ENCODE measurements around the gene DCTN1. TPM values are rescaled to one million over a fixed set of nuclear protein-coding genes. Genes with fewer than 3 reads are reported as not detected.

Gene DCTN1
- total RNA-seq, 1 donor from 2014 or later: 832 TPM

DNA sequence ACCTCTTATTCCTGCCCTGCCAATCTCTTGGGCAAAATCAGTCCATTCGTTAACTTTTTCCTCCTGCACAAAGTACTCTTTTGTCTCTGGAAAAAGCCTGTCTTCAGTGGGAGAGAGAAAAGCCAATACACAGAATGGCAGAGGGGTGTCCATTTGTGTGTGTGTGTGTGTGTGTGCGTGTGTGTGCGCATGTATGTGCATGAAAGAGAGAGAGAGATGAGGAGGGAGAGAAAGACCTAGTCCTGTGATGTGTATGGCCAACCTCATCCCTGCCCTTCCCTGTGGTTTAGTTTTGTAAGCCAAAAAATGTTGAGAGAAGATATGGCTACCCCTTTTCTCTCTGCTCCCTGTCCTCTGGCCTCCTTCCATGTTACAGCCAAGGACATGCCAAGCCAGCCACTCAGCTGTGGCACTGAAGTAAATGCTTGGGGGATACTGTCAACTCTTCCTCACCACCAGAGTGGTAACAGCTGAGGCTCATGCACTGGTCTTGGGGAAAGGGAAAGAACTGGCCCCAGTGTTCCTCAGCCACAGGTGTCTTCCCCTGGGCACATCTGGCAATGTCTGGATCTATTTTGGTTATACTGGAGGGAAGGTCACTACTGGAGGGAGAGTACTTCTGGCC is 47.4 kb downstream of the DCTN1 start:
- Mint-ChIP-seq H3K36me3 (ENCODE audit: unreplicated experiment) (no peaks in the 10 kb centered on the region), H3K4me3 (ENCODE audit: unreplicated experiment) (no peak overlapping the region), H3K4me1 (ENCODE audit: low read depth, unreplicated experiment) (no peaks in the 10 kb centered on the region), H3K9me3 (ENCODE audit: unreplicated experiment) (no peaks in the 10 kb centered on the region), H3K27ac (ENCODE audit: unreplicated experiment) (no peak overlapping the region), H3K27me3 (ENCODE audit: unreplicated experiment) (no peaks in the 10 kb centered on the region)
- TF ChIP-seq CTCF (IDR thresholded peaks at IDR 0.05; ENCODE audit: partially characterized antibody, unreplicated experiment): no peak
- DNase-seq: no peak

- TF ChIP-seq CTCF (IDR thresholded peaks at IDR 0.05; ENCODE audit: partially characterized antibody, unreplicated experiment): no peak
- no peak for DNase-seq
- H3K27ac Mint-ChIP-seq (ENCODE audit: unreplicated experiment): no peak overlapping the region
Observed at GRCh38 chr2:74328573-74328972, 51.5 kb downstream of the DCTN1 start.

DNA sequence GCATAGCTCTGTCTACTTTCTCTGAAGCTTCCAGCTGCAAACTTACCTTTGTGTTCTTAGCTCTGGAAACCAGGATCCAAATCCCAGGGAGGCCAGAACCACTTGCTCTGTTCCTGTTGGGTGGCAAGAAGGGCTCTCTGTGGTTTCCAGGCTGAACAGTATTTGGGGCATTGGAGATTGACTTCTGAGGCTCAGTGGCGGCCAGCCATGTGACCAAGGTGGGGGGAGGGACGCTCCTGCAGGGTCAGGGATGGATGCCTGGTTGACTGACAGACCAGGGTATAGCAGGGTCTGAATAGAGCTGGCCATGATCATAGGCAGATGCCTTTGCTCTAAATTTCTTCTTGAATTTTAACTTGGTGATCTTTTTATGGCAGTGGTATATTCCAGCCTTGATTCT is 52.0 kb downstream of the DCTN1 start:
- DNase-seq: no peak
- peaks cover 5% of the 10 kb centered on the region for H3K4me1 Mint-ChIP-seq (ENCODE audit: low read depth, unreplicated experiment)
- no peak overlapping the region for H3K4me3 Mint-ChIP-seq (ENCODE audit: unreplicated experiment)
- H3K36me3 Mint-ChIP-seq (ENCODE audit: unreplicated experiment): no peaks in the 10 kb centered on the region
- H3K27me3 Mint-ChIP-seq (ENCODE audit: unreplicated experiment): no peaks in the 10 kb centered on the region
- no peak for TF ChIP-seq CTCF (IDR thresholded peaks at IDR 0.05; ENCODE audit: partially characterized antibody, unreplicated experiment)
- no peaks in the 10 kb centered on the region for H3K9me3 Mint-ChIP-seq (ENCODE audit: unreplicated experiment)
- H3K27ac Mint-ChIP-seq (ENCODE audit: unreplicated experiment): no peak overlapping the region

More at GRCh38 chr2:74328573-74328972, 51.5 kb downstream of the DCTN1 start:
- H3K9me3 Mint-ChIP-seq (ENCODE audit: unreplicated experiment): no peaks in the 10 kb centered on the region
- H3K27me3 Mint-ChIP-seq (ENCODE audit: unreplicated experiment): no peaks in the 10 kb centered on the region
- H3K4me1 Mint-ChIP-seq (ENCODE audit: low read depth, unreplicated experiment): peaks cover under 1% of the 10 kb centered on the region
- no peaks in the 10 kb centered on the region for H3K36me3 Mint-ChIP-seq (ENCODE audit: unreplicated experiment)
- H3K4me3 Mint-ChIP-seq (ENCODE audit: unreplicated experiment): no peak overlapping the region

GRCh38 chr2:74327627-74328026 is 52.5 kb downstream of the DCTN1 start:
- Mint-ChIP-seq H3K4me1 (ENCODE audit: low read depth, unreplicated experiment) (peaks cover 6% of the 10 kb centered on the region), H3K4me3 (ENCODE audit: unreplicated experiment) (no peak overlapping the region)

More at GRCh38 chr2:74327627-74328026, 52.5 kb downstream of the DCTN1 start:
- no peak for TF ChIP-seq CTCF (IDR thresholded peaks at IDR 0.05; ENCODE audit: partially characterized antibody, unreplicated experiment)
- Mint-ChIP-seq H3K27ac (ENCODE audit: unreplicated experiment) (no peak overlapping the region), H3K9me3 (ENCODE audit: unreplicated experiment) (no peaks in the 10 kb centered on the region), H3K27me3 (ENCODE audit: unreplicated experiment) (no peaks in the 10 kb centered on the region), H3K36me3 (ENCODE audit: unreplicated experiment) (no peaks in the 10 kb centered on the region)
- DNase-seq: no peak

Data from glutamatergic neuron (in vitro differentiated cells).